Measurements from ENCODE around the gene LRRC38. TPM values are rescaled to one million over a fixed set of nuclear protein-coding genes. Genes with fewer than 3 reads are reported as not detected.

Gene LRRC38
- total RNA-seq, 1 donor from 2014 or later, result not detected

DNA sequence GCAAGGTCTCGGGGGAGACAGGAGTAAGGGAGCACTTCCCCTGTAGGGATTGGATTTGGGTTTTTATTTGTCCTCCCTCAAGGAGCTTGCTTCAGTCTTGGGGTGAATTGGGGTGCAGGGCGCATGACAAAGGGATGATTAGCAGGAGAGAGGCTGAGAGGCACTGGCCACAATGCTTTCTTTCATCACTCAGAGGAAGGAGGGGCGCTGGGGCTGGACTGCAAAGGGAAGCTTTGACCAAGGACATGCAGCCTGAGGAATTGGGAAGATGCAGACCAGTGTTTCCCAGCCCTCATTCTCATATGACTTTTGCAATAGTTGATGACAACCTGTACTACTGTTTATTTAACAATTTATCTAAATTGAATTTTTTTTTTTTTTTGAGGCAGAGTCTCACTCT is 35.7 kb upstream of the LRRC38 start:
- Mint-ChIP-seq H3K27me3 (ENCODE audit: low read depth, unreplicated experiment) (peaks cover 7% of the 10 kb centered on the region), H3K9me3 (ENCODE audit: unreplicated experiment) (no peaks in the 10 kb centered on the region), H3K4me3 (ENCODE audit: unreplicated experiment) (no peak overlapping the region), H3K27ac (ENCODE audit: unreplicated experiment) (no peak overlapping the region), H3K36me3 (ENCODE audit: low read depth, unreplicated experiment) (no peaks in the 10 kb centered on the region), H3K4me1 (ENCODE audit: low read depth, unreplicated experiment) (peaks cover 15% of the 10 kb centered on the region)
- Histone ChIP-seq H2AFZ (ENCODE audit: low read depth, low read length) (no peak overlapping the region), H3K4me1 (ENCODE audit: insufficient read depth, low read length) (no peaks in the 10 kb centered on the region), H3K27me3 (ENCODE audit: insufficient read depth, low read length) (no peaks in the 10 kb centered on the region), H3K9ac (ENCODE audit: low read length) (no peak overlapping the region), H3K36me3 (ENCODE audit: insufficient read depth, low read length) (no peaks in the 10 kb centered on the region), H4K20me1 (ENCODE audit: insufficient read depth, low read length) (no peaks in the 10 kb centered on the region), H3K9me3 (ENCODE audit: insufficient read depth, low read depth, low read length) (no peaks in the 10 kb centered on the region), H3K4me3 (ENCODE audit: insufficient read depth, low read depth, low read length) (no peak overlapping the region), H3K27ac (ENCODE audit: low read depth, low read length) (no peak overlapping the region), H3K4me2 (ENCODE audit: low read length) (no peak overlapping the region), H3K79me2 (ENCODE audit: insufficient read depth, low read length) (no peaks in the 10 kb centered on the region)
- TF ChIP-seq EZH2 (IDR thresholded peaks at IDR 0.05; ENCODE audit: insufficient read depth, low read length), result no peak
- TF ChIP-seq CTCF (IDR thresholded peaks at IDR 0.05; ENCODE audit: insufficient read depth, low read depth, low read length), result no peak
- DNase-seq (ENCODE audit: low read depth) (no peak), FAIRE-seq (no peak)

GRCh38 chr1:13549021-13549420 is 35.2 kb upstream of the LRRC38 start:
- H3K36me3 Mint-ChIP-seq (ENCODE audit: low read depth, unreplicated experiment), result no peaks in the 10 kb centered on the region
- no peak for FAIRE-seq
- Histone ChIP-seq H3K4me2 (ENCODE audit: low read length) (no peak overlapping the region), H4K20me1 (ENCODE audit: insufficient read depth, low read length) (no peaks in the 10 kb centered on the region), H3K27ac (ENCODE audit: low read depth, low read length) (no peak overlapping the region), H3K9me3 (ENCODE audit: insufficient read depth, low read depth, low read length) (peaks cover under 1% of the 10 kb centered on the region), H2AFZ (ENCODE audit: low read depth, low read length) (no peak overlapping the region), H3K36me3 (ENCODE audit: insufficient read depth, low read length) (no peaks in the 10 kb centered on the region), H3K9ac (ENCODE audit: low read length) (no peak overlapping the region), H3K27me3 (ENCODE audit: insufficient read depth, low read length) (no peaks in the 10 kb centered on the region), H3K4me1 (ENCODE audit: insufficient read depth, low read length) (no peaks in the 10 kb centered on the region), H3K4me3 (ENCODE audit: insufficient read depth, low read depth, low read length) (no peak overlapping the region), H3K79me2 (ENCODE audit: insufficient read depth, low read length) (no peaks in the 10 kb centered on the region)
- DNase-seq (ENCODE audit: low read depth), result no peak
- peaks cover 15% of the 10 kb centered on the region for H3K4me1 Mint-ChIP-seq (ENCODE audit: low read depth, unreplicated experiment)
- H3K27ac Mint-ChIP-seq (ENCODE audit: unreplicated experiment), result no peak overlapping the region
- H3K27me3 Mint-ChIP-seq (ENCODE audit: low read depth, unreplicated experiment), result peaks cover 7% of the 10 kb centered on the region
- no peak for TF ChIP-seq CTCF (IDR thresholded peaks at IDR 0.05; ENCODE audit: insufficient read depth, low read depth, low read length)
- TF ChIP-seq EZH2 (IDR thresholded peaks at IDR 0.05; ENCODE audit: insufficient read depth, low read length), result no peak
- no peaks in the 10 kb centered on the region for H3K9me3 Mint-ChIP-seq (ENCODE audit: unreplicated experiment)
- H3K4me3 Mint-ChIP-seq (ENCODE audit: unreplicated experiment), result no peak overlapping the region

DNA sequence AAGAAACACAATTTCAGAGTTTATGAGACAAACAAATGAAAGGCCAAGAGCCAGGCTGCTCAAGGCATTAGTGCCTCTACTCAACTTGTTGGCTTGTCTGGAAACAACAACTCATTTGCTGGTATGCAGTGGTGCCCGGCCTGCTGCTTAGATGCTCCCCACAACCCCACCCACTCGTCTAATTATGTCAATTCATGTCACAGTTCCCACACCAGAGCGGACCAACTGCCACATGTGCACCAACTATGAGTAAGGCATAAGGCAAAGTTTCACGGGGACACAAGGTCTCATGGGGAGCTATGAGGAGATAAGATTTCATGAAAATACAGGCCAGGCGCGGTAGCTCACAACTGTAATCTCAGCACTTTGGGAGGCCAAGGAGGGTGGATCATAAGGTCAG is 34.5 kb upstream of the LRRC38 start:
- Histone ChIP-seq H3K36me3 (ENCODE audit: insufficient read depth, low read length) (no peaks in the 10 kb centered on the region), H3K27me3 (ENCODE audit: insufficient read depth, low read length) (no peaks in the 10 kb centered on the region), H3K4me3 (ENCODE audit: insufficient read depth, low read depth, low read length) (no peak overlapping the region), H3K4me2 (ENCODE audit: low read length) (no peak overlapping the region), H3K79me2 (ENCODE audit: insufficient read depth, low read length) (no peaks in the 10 kb centered on the region), H3K9ac (ENCODE audit: low read length) (no peak overlapping the region), H3K4me1 (ENCODE audit: insufficient read depth, low read length) (no peaks in the 10 kb centered on the region), H3K27ac (ENCODE audit: low read depth, low read length) (no peak overlapping the region), H4K20me1 (ENCODE audit: insufficient read depth, low read length) (no peaks in the 10 kb centered on the region), H2AFZ (ENCODE audit: low read depth, low read length) (no peak overlapping the region), H3K9me3 (ENCODE audit: insufficient read depth, low read depth, low read length) (peaks cover 2% of the 10 kb centered on the region)
- Mint-ChIP-seq H3K27me3 (ENCODE audit: low read depth, unreplicated experiment) (peaks cover 7% of the 10 kb centered on the region), H3K9me3 (ENCODE audit: unreplicated experiment) (no peaks in the 10 kb centered on the region), H3K4me3 (ENCODE audit: unreplicated experiment) (peak overlapping the region; percentile 30), H3K27ac (ENCODE audit: unreplicated experiment) (peak overlapping the region; percentile 5), H3K4me1 (ENCODE audit: low read depth, unreplicated experiment) (peaks cover 15% of the 10 kb centered on the region), H3K36me3 (ENCODE audit: low read depth, unreplicated experiment) (no peaks in the 10 kb centered on the region)
- DNase-seq (ENCODE audit: low read depth) (no peak), FAIRE-seq (no peak)
- no peak for TF ChIP-seq EZH2 (IDR thresholded peaks at IDR 0.05; ENCODE audit: insufficient read depth, low read length)
- TF ChIP-seq CTCF (IDR thresholded peaks at IDR 0.05; ENCODE audit: insufficient read depth, low read depth, low read length), result no peak
